Muscle of back (tissue), 11 donors: ENCODE results near the gene C17orf78. TPM values are rescaled to one million over a fixed set of nuclear protein-coding genes. Genes with fewer than 3 reads are reported as not detected.
"Not testable (repeated sequence)": the region's sequence is repeated elsewhere in the genome, so short reads cannot be mapped to it uniquely, and the experiment has no call there.

Experiments
- DNase-seq, 3 donors: peaks; one replicate each; pipeline versions ENCODE4 v3.0.0 to v3.0.0-alpha.2; 2013
- polyA plus RNA-seq, 10 donors: library from polyadenylated mRNA; unstranded; fragments of 120-200 nt; gene quantifications; one replicate each; pipeline ENCODE4 v1.2.1, GENCODE V29; 2013; ENCODE audit not compliant: insufficient read length in 10 of 10

Gene C17orf78
- polyA plus RNA-seq, 10 donors = 0.07 to 0.22 (median 0.16) TPM; not detected in 4

GRCh38 chr17:37432671-37433070 is 56.9 kb downstream of the C17orf78 start:
- no peak for DNase-seq

DNA sequence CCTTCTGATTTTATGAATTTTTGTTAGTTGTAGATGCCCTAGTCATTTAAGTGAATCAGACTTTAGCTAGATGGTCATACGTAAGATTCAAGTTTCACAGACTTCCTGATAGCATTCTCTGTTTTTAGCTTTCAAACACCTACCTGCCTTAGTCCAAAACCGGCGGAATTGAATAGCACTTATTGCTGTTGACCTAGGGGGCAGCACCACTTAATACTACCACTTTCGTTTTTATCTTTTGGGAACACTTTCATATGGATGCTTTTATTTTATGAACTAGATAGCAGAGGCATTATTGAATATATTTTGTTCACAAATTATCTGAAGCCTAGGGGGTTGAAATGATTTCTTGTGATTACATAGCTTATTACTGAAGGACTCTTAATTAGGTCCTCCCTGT is 62.4 kb downstream of the C17orf78 start:
- no peak for DNase-seq

DNA sequence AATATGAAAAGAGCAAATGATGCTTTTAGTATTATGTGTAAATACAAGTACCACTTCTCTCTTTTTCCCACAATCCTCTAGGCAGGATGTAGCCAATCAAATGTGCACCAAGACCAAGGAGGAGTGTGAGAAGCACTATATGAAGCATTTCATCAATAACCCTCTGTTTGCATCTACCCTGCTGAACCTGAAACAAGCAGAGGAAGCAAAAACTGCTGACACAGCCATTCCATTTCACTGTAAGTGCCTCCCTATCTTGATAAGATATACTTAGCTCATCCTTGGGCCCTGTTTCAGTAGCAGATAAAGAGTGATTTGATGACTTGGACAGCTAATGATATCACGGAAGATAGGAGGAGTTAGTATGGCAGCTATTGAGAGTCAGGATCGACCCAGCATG is 64.6 kb downstream of the C17orf78 start:
- no peak for DNase-seq

DNA sequence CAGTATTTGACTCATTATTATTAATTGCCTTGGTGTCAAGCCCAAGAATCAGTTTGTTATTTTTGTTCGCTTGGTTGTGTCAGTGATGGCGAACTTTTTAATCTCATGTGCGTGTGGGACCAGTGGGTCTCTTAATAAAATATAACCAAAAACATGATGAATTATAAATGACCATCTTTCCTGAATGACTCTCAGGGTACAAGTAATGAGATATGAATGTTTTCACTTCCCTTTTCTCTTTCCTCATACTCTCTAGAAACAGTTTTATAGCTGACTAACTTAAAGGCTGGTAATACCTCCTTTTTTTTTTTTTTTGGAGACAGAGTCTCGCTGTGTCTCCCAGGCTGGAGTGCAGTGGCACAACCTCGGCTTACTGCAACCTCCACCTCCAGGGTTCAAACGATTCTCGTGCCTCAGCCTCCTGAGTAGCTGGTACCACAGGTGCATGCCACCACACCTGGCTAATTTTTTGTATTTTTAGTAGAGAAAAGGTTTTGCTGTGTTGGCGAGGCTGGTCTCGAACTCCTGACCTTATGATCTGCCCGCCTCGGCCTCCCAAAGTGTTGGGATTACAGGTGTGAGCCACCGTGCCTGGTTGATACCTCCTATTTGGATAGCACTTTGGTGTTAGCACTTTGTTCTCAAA is 65.7 kb downstream of the C17orf78 start:
- DNase-seq = not testable (repeated sequence)

Other genes starting within 250 kb of the C17orf78 start
- 10 to 100 TPM; 19.5 to 37.2 (median 28.1) TPM for gene ACACA, start 30.9 kb downstream of the C17orf78 start, polyA plus RNA-seq
- gene TADA2A, start 30.9 kb downstream of the C17orf78 start, polyA plus RNA-seq = 10 to 100 TPM; 16.2 to 24.0 (median 20.4) TPM
- gene DUSP14, start 113.9 kb downstream of the C17orf78 start, polyA plus RNA-seq = 10 to 100 TPM in 7 of 10 donors, 1 to 10 TPM in 3; 9.0 to 15.2 (median 11.0) TPM
- gene SYNRG, start 233.4 kb downstream of the C17orf78 start, polyA plus RNA-seq = 10 to 100 TPM; 20.4 to 34.2 (median 26.1) TPM